GM23338 (cell line): ENCODE measurements around the gene RPS2. TPM values are rescaled to one million over a fixed set of nuclear protein-coding genes. Genes with fewer than 3 reads are reported as not detected.

Source experiments
- ATAC-seq: fragments of 200-7000 bp; cut with Tn5 transposase; 3 replicates; pipeline ENCODE4 v1.9.1; 2020
- DNase-seq: peaks from one replicate; pipeline ENCODE4 v3.0.0-alpha.2; 2015; ENCODE audit warnings: low spot score
- H2AFZ ChIP-seq: fragments of 200-600 bp; sonication (generic); 2 replicates; pipeline ENCODE4 v1.8.0; 2016; ENCODE audit warnings: antibody characterized with exemption, mild to moderate bottlenecking, moderate library complexity
- H3F3A ChIP-seq: fragments of 200-600 bp; sonication (generic); replicated peaks from 2 replicates; pipeline ENCODE4 v1.8.0; 2017; ENCODE audit warnings: antibody characterized with exemption, mixed run types, low read depth
- H3K27ac ChIP-seq: fragments of 200-600 bp; sonication (generic); 2 replicates; pipeline ENCODE4 v1.6.1; 2016; ENCODE audit warnings: low read depth
- H3K27me3 ChIP-seq: fragments of 200-600 bp; sonication (generic); 2 replicates; pipeline ENCODE4 v1.8.0; 2016; ENCODE audit warnings: mild to moderate bottlenecking, mixed run types, moderate library complexity; ENCODE audit not compliant: insufficient read depth
- H3K36me3 ChIP-seq: fragments of 200-600 bp; sonication (generic); 2 replicates; pipeline ENCODE4 v1.8.0; 2016; ENCODE audit warnings: mild to moderate bottlenecking; ENCODE audit not compliant: insufficient read depth
- H3K4me1 ChIP-seq: fragments of 200-600 bp; sonication (generic); 2 replicates; pipeline ENCODE4 v1.8.0; 2016; ENCODE audit warnings: mild to moderate bottlenecking, moderate library complexity; ENCODE audit not compliant: insufficient read depth
- H3K4me2 ChIP-seq: fragments of 200-600 bp; sonication (generic); 2 replicates; pipeline ENCODE4 v1.7.1; 2017; ENCODE audit warnings: mixed run types
- H3K4me3 ChIP-seq: fragments of 200-600 bp; sonication (generic); 2 replicates; pipeline ENCODE4 v1.6.1; 2016; ENCODE audit warnings: mixed run types
- H3K79me2 ChIP-seq: fragments of 200-600 bp; sonication (generic); replicated peaks from 2 replicates; pipeline ENCODE4 v1.8.0; 2017; ENCODE audit warnings: mild to moderate bottlenecking; ENCODE audit not compliant: insufficient read depth
- H3K9me2 ChIP-seq: fragments of 200-600 bp; sonication (generic); 2 replicates; pipeline ENCODE4 v1.8.0; 2017; ENCODE audit not compliant: insufficient read depth
- H4K20me1 ChIP-seq: fragments of 200-600 bp; sonication (generic); replicated peaks from 2 replicates; pipeline ENCODE4 v1.8.0; 2017; ENCODE audit warnings: mild to moderate bottlenecking; ENCODE audit not compliant: insufficient read depth
- H3K27ac Mint-ChIP-seq: 2 replicates; pipeline ENCODE4 v1.8.0; 2020; ENCODE audit warnings: inconsistent platforms, mild to moderate bottlenecking, moderate library complexity, mixed read lengths
- H3K27me3 Mint-ChIP-seq: 3 replicates; pipeline ENCODE4 v1.8.0; 2022; ENCODE audit warnings: low read depth, mild to moderate bottlenecking, moderate library complexity, mixed read lengths, inconsistent platforms; ENCODE audit not compliant: insufficient read depth, poor library complexity
- H3K36me3 Mint-ChIP-seq: 3 replicates; pipeline ENCODE4 v1.8.0; 2021; ENCODE audit warnings: low read depth, mild to moderate bottlenecking, inconsistent platforms, moderate library complexity, mixed read lengths
- H3K4me1 Mint-ChIP-seq: 3 replicates; pipeline ENCODE4 v1.8.0; 2020; ENCODE audit warnings: mild to moderate bottlenecking, inconsistent platforms, mixed read lengths
- H3K4me3 Mint-ChIP-seq: 3 replicates; pipeline ENCODE4 v1.8.0; 2021; ENCODE audit warnings: moderate library complexity, mild to moderate bottlenecking, inconsistent platforms, mixed read lengths
- H3K9me3 Mint-ChIP-seq: 3 replicates; pipeline ENCODE4 v1.8.0; 2020; ENCODE audit warnings: moderate library complexity, mild to moderate bottlenecking, inconsistent platforms, mixed read lengths
- CREB1 ChIP-seq: fragments of 250-450 bp; sonication (Bioruptor Pico); IDR thresholded peaks from 2 replicates; pipeline ENCODE4 v1.5.0; 2020; ENCODE audit warnings: low read depth, mild to moderate bottlenecking, moderate library complexity
- EZH2phosphoT487 ChIP-seq: fragments of 200-600 bp; sonication (generic); IDR thresholded peaks from one replicate; pipeline ENCODE4 v1.8.1; 2018; ENCODE audit warnings: antibody characterized with exemption; ENCODE audit not compliant: unreplicated experiment
- JUNB ChIP-seq: IDR thresholded peaks from one replicate; pipeline ENCODE4 v1.6.1; 2016; ENCODE audit warnings: antibody characterized with exemption; ENCODE audit not compliant: unreplicated experiment
- POLR2AphosphoS5 ChIP-seq: IDR thresholded peaks from 2 replicates; pipeline ENCODE4 v1.6.1; 2016; ENCODE audit warnings: antibody characterized with exemption, low read depth
- STAT1 ChIP-seq: IDR thresholded peaks from one replicate; pipeline ENCODE4 v1.6.1; 2016; ENCODE audit warnings: antibody characterized with exemption; ENCODE audit not compliant: unreplicated experiment
- ZNF114 ChIP-seq: fragments of 250-450 bp; sonication (Bioruptor Pico); IDR thresholded peaks from 2 replicates; pipeline ENCODE4 v1.5.0; 2020; ENCODE audit warnings: mild to moderate bottlenecking, moderate library complexity
- ZNF331 ChIP-seq: fragments of 250-450 bp; sonication (Bioruptor Pico); IDR thresholded peaks from 2 replicates; pipeline ENCODE4 v1.5.0; 2020; ENCODE audit warnings: low read depth, mild to moderate bottlenecking, moderate library complexity
- polyA plus RNA-seq: library from polyadenylated mRNA; unstranded; fragments of >200 nt; fragmentation: Nextera tagmentation; extraction: Ambion mirVana; gene quantifications from 2 replicates; pipeline ENCODE4 v1.2.1, GENCODE V29; 2016
- total RNA-seq: library from RNA; depleted of rRNA; stranded (reverse); fragments of >200 nt; shearing (Covaris generic); gene quantifications from 2 replicates; pipeline ENCODE4 v1.2.3, GENCODE V29; 2014
- TF ChIP-seq, protein P1 (sequence below), 2 experiments: fragments of 200-600 bp in 1 of 2; sonication (generic) in 1 of 2; conservative IDR thresholded peaks; 2 replicates each; pipeline versions ENCODE4 v1.5.1 to v1.6.1; 2016 to 2017; ENCODE audit warnings: antibody characterized with exemption in 2 of 2, low read depth in 2 of 2, mild to moderate bottlenecking in 2 of 2, moderate library complexity in 1 of 2
- TF ChIP-seq, protein P2 (sequence below): IDR thresholded peaks from 2 replicates; pipeline ENCODE4 v1.6.1; 2016; ENCODE audit warnings: antibody characterized with exemption
- TF ChIP-seq, protein P3 (sequence below): fragments of 250-450 bp; sonication (Bioruptor Pico); IDR thresholded peaks from 2 replicates; pipeline ENCODE4 v1.5.0; 2020; ENCODE audit warnings: mild to moderate bottlenecking, moderate library complexity
- TF ChIP-seq, protein P4 (sequence below): IDR thresholded peaks from one replicate; pipeline ENCODE4 v1.6.1; 2018; ENCODE audit warnings: antibody characterized with exemption; ENCODE audit not compliant: unreplicated experiment

RPS2 gene
- total and polyA plus RNA-seq, 2 experiments from 2014 or later: 3,786 to 3,992 TPM

DNA sequence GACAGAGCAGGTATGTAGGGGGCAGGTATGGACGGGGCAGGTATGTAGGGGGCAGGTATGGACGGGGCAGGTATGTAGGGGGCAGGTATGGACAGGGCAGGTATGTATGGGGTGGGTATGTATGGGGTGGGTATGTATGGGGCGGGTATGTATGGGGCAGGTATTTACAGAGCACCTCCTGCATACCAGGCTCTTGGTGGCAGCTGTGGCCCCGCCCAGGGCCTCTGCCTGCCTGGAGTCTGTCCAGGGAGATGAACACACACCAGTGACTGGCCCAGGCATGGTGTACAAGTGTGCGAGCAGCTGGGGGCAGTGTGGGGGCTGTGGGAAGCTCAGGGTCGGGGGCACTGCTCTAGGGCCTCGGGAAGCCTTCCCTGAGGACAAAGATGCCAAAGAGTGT, 14.6 kb downstream of the RPS2 start:
- ATAC-seq: no peak
- no peak overlapping the region for H3K4me2 ChIP-seq
- H3K9me3 Mint-ChIP-seq: no peaks in the 10 kb centered on the region

More for the DNA sequence above, 14.6 kb downstream of the RPS2 start:
- Histone ChIP-seq H3K4me3 (no peak overlapping the region), H3K36me3 (no peaks in the 10 kb centered on the region), H2AFZ (no peak overlapping the region), H3K79me2 (no peaks in the 10 kb centered on the region), H3K27me3 (no peaks in the 10 kb centered on the region), H3K9me2 (no peaks in the 10 kb centered on the region), H3F3A (no peaks in the 10 kb centered on the region), H3K27ac (no peak overlapping the region), H3K4me1 (no peaks in the 10 kb centered on the region), H4K20me1 (no peaks in the 10 kb centered on the region)
- Mint-ChIP-seq H3K27me3 (peaks cover 3% of the 10 kb centered on the region), H3K27ac (no peak overlapping the region), H3K36me3 (no peaks in the 10 kb centered on the region), H3K4me3 (no peak overlapping the region), H3K4me1 (no peaks in the 10 kb centered on the region; the same call in 2 of the 3 replicates)
- DNase-seq: no peak
- TF ChIP-seq ZNF331 (CRISPR knock-in tag): no peak
- TF ChIP-seq, protein P1, sequence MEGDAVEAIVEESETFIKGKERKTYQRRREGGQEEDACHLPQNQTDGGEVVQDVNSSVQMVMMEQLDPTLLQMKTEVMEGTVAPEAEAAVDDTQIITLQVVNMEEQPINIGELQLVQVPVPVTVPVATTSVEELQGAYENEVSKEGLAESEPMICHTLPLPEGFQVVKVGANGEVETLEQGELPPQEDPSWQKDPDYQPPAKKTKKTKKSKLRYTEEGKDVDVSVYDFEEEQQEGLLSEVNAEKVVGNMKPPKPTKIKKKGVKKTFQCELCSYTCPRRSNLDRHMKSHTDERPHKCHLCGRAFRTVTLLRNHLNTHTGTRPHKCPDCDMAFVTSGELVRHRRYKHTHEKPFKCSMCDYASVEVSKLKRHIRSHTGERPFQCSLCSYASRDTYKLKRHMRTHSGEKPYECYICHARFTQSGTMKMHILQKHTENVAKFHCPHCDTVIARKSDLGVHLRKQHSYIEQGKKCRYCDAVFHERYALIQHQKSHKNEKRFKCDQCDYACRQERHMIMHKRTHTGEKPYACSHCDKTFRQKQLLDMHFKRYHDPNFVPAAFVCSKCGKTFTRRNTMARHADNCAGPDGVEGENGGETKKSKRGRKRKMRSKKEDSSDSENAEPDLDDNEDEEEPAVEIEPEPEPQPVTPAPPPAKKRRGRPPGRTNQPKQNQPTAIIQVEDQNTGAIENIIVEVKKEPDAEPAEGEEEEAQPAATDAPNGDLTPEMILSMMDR (conservative IDR thresholded peaks at IDR 0.05; ENCODE audit: low read depth in 2 of 2): no peak
- TF ChIP-seq ZNF114 (CRISPR knock-in tag): no peak
- TF ChIP-seq, protein P2, sequence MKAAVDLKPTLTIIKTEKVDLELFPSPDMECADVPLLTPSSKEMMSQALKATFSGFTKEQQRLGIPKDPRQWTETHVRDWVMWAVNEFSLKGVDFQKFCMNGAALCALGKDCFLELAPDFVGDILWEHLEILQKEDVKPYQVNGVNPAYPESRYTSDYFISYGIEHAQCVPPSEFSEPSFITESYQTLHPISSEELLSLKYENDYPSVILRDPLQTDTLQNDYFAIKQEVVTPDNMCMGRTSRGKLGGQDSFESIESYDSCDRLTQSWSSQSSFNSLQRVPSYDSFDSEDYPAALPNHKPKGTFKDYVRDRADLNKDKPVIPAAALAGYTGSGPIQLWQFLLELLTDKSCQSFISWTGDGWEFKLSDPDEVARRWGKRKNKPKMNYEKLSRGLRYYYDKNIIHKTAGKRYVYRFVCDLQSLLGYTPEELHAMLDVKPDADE: no peak
- TF ChIP-seq, protein P3, sequence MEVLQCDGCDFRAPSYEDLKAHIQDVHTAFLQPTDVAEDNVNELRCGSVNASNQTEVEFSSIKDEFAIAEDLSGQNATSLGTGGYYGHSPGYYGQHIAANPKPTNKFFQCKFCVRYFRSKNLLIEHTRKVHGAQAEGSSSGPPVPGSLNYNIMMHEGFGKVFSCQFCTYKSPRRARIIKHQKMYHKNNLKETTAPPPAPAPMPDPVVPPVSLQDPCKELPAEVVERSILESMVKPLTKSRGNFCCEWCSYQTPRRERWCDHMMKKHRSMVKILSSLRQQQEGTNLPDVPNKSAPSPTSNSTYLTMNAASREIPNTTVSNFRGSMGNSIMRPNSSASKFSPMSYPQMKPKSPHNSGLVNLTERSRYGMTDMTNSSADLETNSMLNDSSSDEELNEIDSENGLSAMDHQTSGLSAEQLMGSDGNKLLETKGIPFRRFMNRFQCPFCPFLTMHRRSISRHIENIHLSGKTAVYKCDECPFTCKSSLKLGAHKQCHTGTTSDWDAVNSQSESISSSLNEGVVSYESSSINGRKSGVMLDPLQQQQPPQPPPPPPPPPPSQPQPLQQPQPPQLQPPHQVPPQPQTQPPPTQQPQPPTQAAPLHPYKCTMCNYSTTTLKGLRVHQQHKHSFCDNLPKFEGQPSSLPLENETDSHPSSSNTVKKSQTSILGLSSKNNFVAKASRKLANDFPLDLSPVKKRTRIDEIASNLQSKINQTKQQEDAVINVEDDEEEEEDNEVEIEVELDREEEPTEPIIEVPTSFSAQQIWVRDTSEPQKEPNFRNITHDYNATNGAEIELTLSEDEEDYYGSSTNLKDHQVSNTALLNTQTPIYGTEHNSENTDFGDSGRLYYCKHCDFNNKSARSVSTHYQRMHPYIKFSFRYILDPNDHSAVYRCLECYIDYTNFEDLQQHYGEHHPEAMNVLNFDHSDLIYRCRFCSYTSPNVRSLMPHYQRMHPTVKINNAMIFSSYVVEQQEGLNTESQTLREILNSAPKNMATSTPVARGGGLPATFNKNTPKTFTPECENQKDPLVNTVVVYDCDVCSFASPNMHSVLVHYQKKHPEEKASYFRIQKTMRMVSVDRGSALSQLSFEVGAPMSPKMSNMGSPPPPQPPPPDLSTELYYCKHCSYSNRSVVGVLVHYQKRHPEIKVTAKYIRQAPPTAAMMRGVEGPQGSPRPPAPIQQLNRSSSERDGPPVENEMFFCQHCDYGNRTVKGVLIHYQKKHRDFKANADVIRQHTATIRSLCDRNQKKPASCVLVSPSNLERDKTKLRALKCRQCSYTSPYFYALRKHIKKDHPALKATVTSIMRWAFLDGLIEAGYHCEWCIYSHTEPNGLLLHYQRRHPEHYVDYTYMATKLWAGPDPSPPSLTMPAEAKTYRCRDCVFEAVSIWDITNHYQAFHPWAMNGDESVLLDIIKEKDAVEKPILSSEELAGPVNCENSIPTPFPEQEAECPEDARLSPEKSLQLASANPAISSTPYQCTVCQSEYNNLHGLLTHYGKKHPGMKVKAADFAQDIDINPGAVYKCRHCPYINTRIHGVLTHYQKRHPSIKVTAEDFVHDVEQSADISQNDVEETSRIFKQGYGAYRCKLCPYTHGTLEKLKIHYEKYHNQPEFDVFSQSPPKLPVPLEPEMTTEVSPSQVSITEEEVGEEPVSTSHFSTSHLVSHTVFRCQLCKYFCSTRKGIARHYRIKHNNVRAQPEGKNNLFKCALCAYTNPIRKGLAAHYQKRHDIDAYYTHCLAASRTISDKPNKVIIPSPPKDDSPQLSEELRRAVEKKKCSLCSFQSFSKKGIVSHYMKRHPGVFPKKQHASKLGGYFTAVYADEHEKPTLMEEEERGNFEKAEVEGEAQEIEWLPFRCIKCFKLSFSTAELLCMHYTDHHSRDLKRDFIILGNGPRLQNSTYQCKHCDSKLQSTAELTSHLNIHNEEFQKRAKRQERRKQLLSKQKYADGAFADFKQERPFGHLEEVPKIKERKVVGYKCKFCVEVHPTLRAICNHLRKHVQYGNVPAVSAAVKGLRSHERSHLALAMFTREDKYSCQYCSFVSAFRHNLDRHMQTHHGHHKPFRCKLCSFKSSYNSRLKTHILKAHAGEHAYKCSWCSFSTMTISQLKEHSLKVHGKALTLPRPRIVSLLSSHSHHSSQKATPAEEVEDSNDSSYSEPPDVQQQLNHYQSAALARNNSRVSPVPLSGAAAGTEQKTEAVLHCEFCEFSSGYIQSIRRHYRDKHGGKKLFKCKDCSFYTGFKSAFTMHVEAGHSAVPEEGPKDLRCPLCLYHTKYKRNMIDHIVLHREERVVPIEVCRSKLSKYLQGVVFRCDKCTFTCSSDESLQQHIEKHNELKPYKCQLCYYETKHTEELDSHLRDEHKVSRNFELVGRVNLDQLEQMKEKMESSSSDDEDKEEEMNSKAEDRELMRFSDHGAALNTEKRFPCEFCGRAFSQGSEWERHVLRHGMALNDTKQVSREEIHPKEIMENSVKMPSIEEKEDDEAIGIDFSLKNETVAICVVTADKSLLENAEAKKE: no peak
- no peak for TF ChIP-seq JUNB
- TF ChIP-seq EZH2phosphoT487: no peak
- no peak for TF ChIP-seq CREB1 (CRISPR knock-in tag)
- TF ChIP-seq STAT1: no peak
- TF ChIP-seq POLR2AphosphoS5: no peak
- TF ChIP-seq, protein P4, sequence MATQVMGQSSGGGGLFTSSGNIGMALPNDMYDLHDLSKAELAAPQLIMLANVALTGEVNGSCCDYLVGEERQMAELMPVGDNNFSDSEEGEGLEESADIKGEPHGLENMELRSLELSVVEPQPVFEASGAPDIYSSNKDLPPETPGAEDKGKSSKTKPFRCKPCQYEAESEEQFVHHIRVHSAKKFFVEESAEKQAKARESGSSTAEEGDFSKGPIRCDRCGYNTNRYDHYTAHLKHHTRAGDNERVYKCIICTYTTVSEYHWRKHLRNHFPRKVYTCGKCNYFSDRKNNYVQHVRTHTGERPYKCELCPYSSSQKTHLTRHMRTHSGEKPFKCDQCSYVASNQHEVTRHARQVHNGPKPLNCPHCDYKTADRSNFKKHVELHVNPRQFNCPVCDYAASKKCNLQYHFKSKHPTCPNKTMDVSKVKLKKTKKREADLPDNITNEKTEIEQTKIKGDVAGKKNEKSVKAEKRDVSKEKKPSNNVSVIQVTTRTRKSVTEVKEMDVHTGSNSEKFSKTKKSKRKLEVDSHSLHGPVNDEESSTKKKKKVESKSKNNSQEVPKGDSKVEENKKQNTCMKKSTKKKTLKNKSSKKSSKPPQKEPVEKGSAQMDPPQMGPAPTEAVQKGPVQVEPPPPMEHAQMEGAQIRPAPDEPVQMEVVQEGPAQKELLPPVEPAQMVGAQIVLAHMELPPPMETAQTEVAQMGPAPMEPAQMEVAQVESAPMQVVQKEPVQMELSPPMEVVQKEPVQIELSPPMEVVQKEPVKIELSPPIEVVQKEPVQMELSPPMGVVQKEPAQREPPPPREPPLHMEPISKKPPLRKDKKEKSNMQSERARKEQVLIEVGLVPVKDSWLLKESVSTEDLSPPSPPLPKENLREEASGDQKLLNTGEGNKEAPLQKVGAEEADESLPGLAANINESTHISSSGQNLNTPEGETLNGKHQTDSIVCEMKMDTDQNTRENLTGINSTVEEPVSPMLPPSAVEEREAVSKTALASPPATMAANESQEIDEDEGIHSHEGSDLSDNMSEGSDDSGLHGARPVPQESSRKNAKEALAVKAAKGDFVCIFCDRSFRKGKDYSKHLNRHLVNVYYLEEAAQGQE: no peak
